Vagina (tissue), 2 donors: Measurements from ENCODE around the gene PKN3. TPM values are rescaled to one million over a fixed set of nuclear protein-coding genes. Genes with fewer than 3 reads are reported as not detected.
A peak's percentile ranks its signal among the peaks of the same experiment; 100 is the strongest.

ENCODE experiments used
- DNase-seq, 2 donors: peaks; one replicate each; pipeline ENCODE4 v3.0.0-alpha.2; 2017; ENCODE audit errors: extremely low spot score in 2 of 2
- H3K27ac ChIP-seq: fragments of 200-600 bp; sonication (generic); one replicate; pipeline ENCODE4 v1.5.1; 2019
- H3K27me3 ChIP-seq: fragments of 200-600 bp; sonication (generic); one replicate; pipeline ENCODE4 v1.5.1; 2019
- H3K36me3 ChIP-seq, 2 donors: fragments of 200-600 bp; sonication (generic); one replicate each; pipeline ENCODE4 v1.5.1; 2017 to 2019
- H3K4me1 ChIP-seq: fragments of 200-600 bp; sonication (generic); one replicate; pipeline ENCODE4 v1.5.1; 2019
- H3K4me3 ChIP-seq, 2 donors: fragments of 200-600 bp; sonication (generic); 1 replicate in 1 of 2; 2 replicates in 1 of 2; pipeline ENCODE4 v1.5.1; 2016 to 2019
- H3K9me3 ChIP-seq: fragments of 200-600 bp; sonication (generic); one replicate; pipeline ENCODE4 v1.5.1; 2019
- CTCF ChIP-seq, 3 experiments: fragments of 450-650 bp in 2 of 3; fragments of 200-600 bp in 1 of 3; sonication (generic) in 1 of 3; IDR thresholded peaks; one replicate each; pipeline ENCODE4 v1.5.1; 2017 to 2019; ENCODE audit warnings: antibody characterized with exemption in 3 of 3, mild to moderate bottlenecking in 2 of 3, moderate library complexity in 2 of 3
- POLR2A ChIP-seq, 2 donors: fragments of 450-650 bp; IDR thresholded peaks; one replicate each; pipeline ENCODE4 v1.6.1; 2017; ENCODE audit warnings: antibody characterized with exemption in 2 of 2, mild to moderate bottlenecking in 2 of 2, moderate library complexity in 2 of 2
- POLR2AphosphoS5 ChIP-seq, 2 donors: sonication (generic); formaldehyde crosslinking; IDR thresholded peaks; one replicate each; pipeline ENCODE4 v1.9.0; 2017; ENCODE audit warnings: antibody characterized with exemption in 2 of 2, mild to moderate bottlenecking in 2 of 2, low read depth in 1 of 2; ENCODE audit not compliant: insufficient read depth in 1 of 2
- intact Hi-C: fragments of 100-400 bp; cut with DNase I; formaldehyde crosslinking; loops from one replicate; pipeline ENCODE4 v1.15.1; 2023
- total RNA-seq: library from RNA; depleted of rRNA; stranded (reverse); fragments of >200 nt; gene quantifications from one replicate; pipeline ENCODE4 v1.2.3, GENCODE V29; 2016

Gene PKN3
- total RNA-seq, 1 donor from 2014 or later = 8.3 TPM

DNA sequence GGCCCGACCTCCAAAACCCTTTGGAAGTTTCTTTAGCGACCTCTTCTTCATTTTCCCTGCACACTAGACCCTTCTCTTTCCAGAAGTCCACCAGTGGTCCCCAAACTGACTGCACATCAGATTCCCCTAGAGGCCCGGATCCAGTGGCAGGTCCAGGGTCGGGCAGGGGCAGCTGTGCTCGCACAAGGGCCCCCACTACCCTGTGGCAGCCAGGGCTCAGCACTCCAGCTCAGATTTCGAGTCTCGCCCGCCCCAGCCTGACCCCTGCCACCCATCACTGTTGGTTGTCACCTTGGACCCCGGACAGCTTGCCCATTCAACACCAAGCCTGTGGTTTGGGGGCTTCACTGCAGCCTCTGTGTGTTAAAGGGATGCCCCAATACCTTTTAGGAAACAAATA, 29.4 kb downstream of the PKN3 start:
- Histone ChIP-seq H3K36me3 (peaks cover 0 to 34% of the 10 kb centered on the region in 2 donors), H3K4me1 (no peaks in the 10 kb centered on the region), H3K27me3 (no peaks in the 10 kb centered on the region), H3K4me3 (no peak overlapping the region), H3K27ac (no peak overlapping the region), H3K9me3 (no peaks in the 10 kb centered on the region)
- intact Hi-C loops = no loop called here
- TF ChIP-seq CTCF (IDR thresholded peaks at IDR 0.05) = no peak
- TF ChIP-seq POLR2A (IDR thresholded peaks at IDR 0.05) = no peak
- no peak for TF ChIP-seq POLR2AphosphoS5 (IDR thresholded peaks at IDR 0.05; ENCODE audit: insufficient read depth in 1 of 2, low read depth in 1 of 2)
- no peak for DNase-seq

- no peaks in the 10 kb centered on the region for H3K9me3 ChIP-seq
- peaks cover 0 to 40% of the 10 kb centered on the region in 2 donors for H3K36me3 ChIP-seq
- no peaks in the 10 kb centered on the region for H3K4me1 ChIP-seq
- DNase-seq = no peak
- no peak for TF ChIP-seq CTCF (IDR thresholded peaks at IDR 0.05)
- TF ChIP-seq POLR2AphosphoS5 (IDR thresholded peaks at IDR 0.05; ENCODE audit: insufficient read depth in 1 of 2, low read depth in 1 of 2) = no peak
- TF ChIP-seq POLR2A (IDR thresholded peaks at IDR 0.05) = no peak
- H3K27ac ChIP-seq = no peak overlapping the region
- no peak overlapping the region for H3K4me3 ChIP-seq
- intact Hi-C loops = no loop called here
- no peaks in the 10 kb centered on the region for H3K27me3 ChIP-seq
Measured at GRCh38 chr9:128732576-128732975, 30.3 kb downstream of the PKN3 start.

- Histone ChIP-seq H3K9me3 (no peaks in the 10 kb centered on the region), H3K36me3 (peaks cover 0 to 40% of the 10 kb centered on the region in 2 donors), H3K27ac (no peak overlapping the region), H3K4me1 (no peaks in the 10 kb centered on the region), H3K27me3 (no peaks in the 10 kb centered on the region), H3K4me3 (no peak overlapping the region)
- intact Hi-C loops = no loop called here
- TF ChIP-seq POLR2A (IDR thresholded peaks at IDR 0.05) (no peak), POLR2AphosphoS5 (IDR thresholded peaks at IDR 0.05; ENCODE audit: insufficient read depth in 1 of 2, low read depth in 1 of 2) (no peak), CTCF (IDR thresholded peaks at IDR 0.05) (peak in 1 of 3 experiments; percentile 38)
- no peak for DNase-seq
Measured at GRCh38 chr9:128733256-128733655, 31.0 kb downstream of the PKN3 start.

DNA sequence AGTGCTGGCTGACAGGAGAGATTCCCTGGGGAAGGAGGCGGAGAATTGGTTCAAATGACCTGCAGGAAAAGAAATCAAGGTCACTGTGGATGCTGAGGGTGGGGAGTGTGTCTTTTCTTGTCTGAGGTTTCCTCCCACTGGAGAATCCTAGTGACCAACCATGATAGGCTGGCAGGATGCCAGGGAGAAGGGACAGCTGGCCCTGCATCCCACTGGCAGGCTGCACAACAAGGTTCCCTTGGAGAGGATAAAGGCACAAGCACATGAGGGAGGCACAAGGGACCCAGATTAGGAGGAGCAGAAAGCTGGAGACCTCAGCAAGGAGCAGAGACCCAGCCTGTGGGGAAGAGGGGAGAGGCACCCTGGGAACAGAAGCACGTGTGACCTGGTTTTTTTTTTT, 33.1 kb downstream of the PKN3 start:
- TF ChIP-seq POLR2A (IDR thresholded peaks at IDR 0.05) (no peak), POLR2AphosphoS5 (IDR thresholded peaks at IDR 0.05; ENCODE audit: insufficient read depth in 1 of 2, low read depth in 1 of 2) (no peak), CTCF (IDR thresholded peaks at IDR 0.05) (no peak)
- H3K4me3 ChIP-seq = no peak overlapping the region
- H3K27ac ChIP-seq = no peak overlapping the region
- peaks cover 0 to 50% of the 10 kb centered on the region in 2 donors for H3K36me3 ChIP-seq
- no peak for DNase-seq
- intact Hi-C loops = no loop called here
- H3K27me3 ChIP-seq = no peaks in the 10 kb centered on the region
- no peaks in the 10 kb centered on the region for H3K4me1 ChIP-seq
- H3K9me3 ChIP-seq = no peaks in the 10 kb centered on the region

DNA sequence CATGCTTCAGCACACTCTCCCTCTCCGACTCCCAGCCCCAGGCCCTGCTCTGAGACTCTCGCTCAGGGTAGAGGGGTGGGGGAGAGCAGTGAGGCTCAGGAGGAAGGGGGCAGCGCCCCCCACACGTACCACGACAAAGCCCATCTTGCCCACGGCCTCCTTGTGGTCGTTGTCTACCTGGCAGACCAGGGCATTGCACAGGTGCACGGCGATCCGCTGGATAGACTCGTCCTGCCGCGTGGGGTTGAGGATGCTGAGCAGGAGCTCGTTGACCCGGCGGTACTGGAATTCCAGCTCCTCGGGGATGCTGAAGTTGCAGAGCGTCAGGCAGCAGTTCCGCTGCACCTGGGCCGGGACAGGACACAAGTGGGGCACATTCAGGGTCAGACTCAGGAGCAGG, 40.1 kb downstream of the PKN3 start:
- no peak for DNase-seq
- H3K36me3 ChIP-seq = peaks cover 0 to 28% of the 10 kb centered on the region in 2 donors
- no peak for TF ChIP-seq POLR2AphosphoS5 (IDR thresholded peaks at IDR 0.05; ENCODE audit: insufficient read depth in 1 of 2, low read depth in 1 of 2)
- TF ChIP-seq CTCF (IDR thresholded peaks at IDR 0.05) = no peak
- no peak for TF ChIP-seq POLR2A (IDR thresholded peaks at IDR 0.05)
- H3K9me3 ChIP-seq = no peaks in the 10 kb centered on the region
- intact Hi-C loops = no loop called here
- no peak overlapping the region for H3K27ac ChIP-seq
- no peaks in the 10 kb centered on the region for H3K4me1 ChIP-seq
- no peaks in the 10 kb centered on the region for H3K27me3 ChIP-seq
- H3K4me3 ChIP-seq = no peak overlapping the region
